Natural killer cell (primary cell): ENCODE measurements around the gene DYSF. TPM values are rescaled to one million over a fixed set of nuclear protein-coding genes. Genes with fewer than 3 reads are reported as not detected.

Experiments
- ATAC-seq, 3 donors: fragments of 150-1000 bp in 2 of 3; fragments of 200-7000 bp in 1 of 3; cut with Tn5 transposase; 1 replicate in 1 of 3; 2 replicates in 2 of 3; pipeline ENCODE4 v1.10.0; 2021; ENCODE audit warnings: mild to moderate bottlenecking in 2 of 3, moderate library complexity in 2 of 3
- DNase-seq, 2 donors: peaks; one replicate each; pipeline versions ENCODE4 v3.0.0 to v3.0.0-alpha.2; 2013 to 2021; ENCODE audit warnings: mixed read lengths in 1 of 2
- H3K27ac ChIP-seq: one replicate; pipeline ENCODE4 v1.5.1; 2013; ENCODE audit warnings: mild to moderate bottlenecking, low read length
- H3K27me3 ChIP-seq: one replicate; pipeline ENCODE4 v1.6.1; 2013; ENCODE audit warnings: low read length; ENCODE audit not compliant: control insufficient read depth, insufficient read depth
- H3K36me3 ChIP-seq: one replicate; pipeline ENCODE4 v1.6.1; 2013; ENCODE audit warnings: low read length; ENCODE audit not compliant: control insufficient read depth, insufficient read depth
- H3K4me1 ChIP-seq: one replicate; pipeline ENCODE4 v1.6.1; 2013; ENCODE audit warnings: low read length; ENCODE audit not compliant: control insufficient read depth, insufficient read depth
- H3K4me3 ChIP-seq: one replicate; pipeline ENCODE4 v1.5.1; 2013; ENCODE audit warnings: low read length
- H3K9me3 ChIP-seq: one replicate; pipeline ENCODE4 v1.6.1; 2013; ENCODE audit warnings: low read length; ENCODE audit not compliant: control insufficient read depth, insufficient read depth
- H3K27ac Mint-ChIP-seq, 2 donors: one replicate each; pipeline ENCODE4 v1.8.0; 2022; ENCODE audit warnings: mild to moderate bottlenecking in 2 of 2, mixed read lengths in 2 of 2, moderate library complexity in 1 of 2
- H3K27me3 Mint-ChIP-seq, 2 donors: one replicate each; pipeline ENCODE4 v1.8.0; 2022; ENCODE audit warnings: low read depth in 2 of 2, mixed read lengths in 2 of 2
- H3K36me3 Mint-ChIP-seq: one replicate; pipeline ENCODE4 v1.8.0; 2022; ENCODE audit warnings: mixed read lengths
- H3K4me1 Mint-ChIP-seq, 2 donors: one replicate each; pipeline ENCODE4 v1.8.0; 2022; ENCODE audit warnings: mixed read lengths in 2 of 2
- H3K4me3 Mint-ChIP-seq: one replicate; pipeline ENCODE4 v1.8.0; 2022; ENCODE audit warnings: mild to moderate bottlenecking, moderate library complexity, mixed read lengths
- H3K9me3 Mint-ChIP-seq, 2 donors: one replicate each; pipeline ENCODE4 v1.8.0; 2022; ENCODE audit warnings: mixed read lengths in 2 of 2
- CTCF ChIP-seq: fragments of 200-600 bp; IDR thresholded peaks from one replicate; pipeline ENCODE4 v1.8.0; 2022; ENCODE audit warnings: antibody characterized with exemption
- WGBS: methylation state at CpG from one replicate; pipeline ENCODE4 v1.1.7; 2013; ENCODE audit warnings: missing lambda C conversion rate; ENCODE audit not compliant: insufficient coverage; 5-methylcytosine and 5-hydroxymethylcytosine counted together
- intact Hi-C: fragments of 100-400 bp; cut with micrococcal nuclease; formaldehyde crosslinking; loops from one replicate; pipeline ENCODE4 v1.14.2; 2022
- total RNA-seq, 4 donors: library from RNA; stranded (reverse); fragments of 120-200 nt in 1 of 4; gene quantifications; one replicate each; pipeline versions ENCODE4 v1.2.3 to v1.2.4, GENCODE V29; 2013 to 2022

The DYSF gene
- total RNA-seq, 3 donors from 2014 or later (not counting 1 experiment from before 2014, with no cell fraction given): 11.4 to 19.5 (median 12.4) TPM

DNA sequence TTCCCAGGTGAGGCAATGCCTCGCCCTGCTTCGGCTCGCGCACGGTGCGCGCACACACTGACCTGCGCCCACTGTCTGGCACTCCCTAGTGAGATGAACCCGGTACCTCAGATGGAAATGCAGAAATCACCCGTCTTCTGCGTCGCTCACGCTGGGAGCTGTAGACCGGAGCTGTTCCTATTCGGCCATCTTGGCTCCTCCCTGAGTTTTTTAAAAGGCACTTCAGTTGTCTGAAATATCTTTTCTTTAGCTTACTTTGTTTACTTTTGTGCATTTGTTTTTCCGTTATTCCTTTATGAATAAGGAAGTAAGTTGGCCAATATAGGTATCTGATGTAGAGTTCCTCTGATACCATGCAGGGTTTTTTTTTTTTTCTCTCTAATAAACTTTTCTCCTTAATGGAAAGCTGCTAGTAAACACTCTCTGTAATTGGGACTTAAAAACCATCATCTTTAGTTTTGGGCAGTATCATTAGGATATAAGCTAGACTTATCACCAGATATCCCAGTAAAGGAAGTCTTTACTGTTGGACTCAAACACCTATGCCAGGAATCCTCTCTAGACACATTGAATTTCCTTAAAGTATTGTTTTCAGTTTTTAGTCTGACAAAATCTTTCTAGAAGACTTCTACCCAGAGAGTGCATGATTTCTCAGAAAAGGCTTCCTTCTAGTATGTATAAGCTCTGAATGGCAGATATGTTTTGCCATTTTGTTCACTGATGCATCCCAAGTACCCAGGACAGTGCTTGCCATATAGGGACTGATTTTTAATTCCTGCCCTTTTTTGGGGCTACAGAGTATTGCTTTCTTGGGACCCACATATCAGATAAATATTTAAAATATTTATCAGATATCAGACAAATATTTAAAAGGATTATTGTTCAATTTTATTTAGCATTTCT lies 35.8 kb upstream of the DYSF start:
- WGBS: 31% methylated on average over 6 of the region's 16 CpGs
- ATAC-seq (peak; percentile 43 to 59 (median 59)), DNase-seq (peak in 1 of 2 donors; percentile 58)
- Mint-ChIP-seq H3K4me3 (peak overlapping the region; percentile 95), H3K9me3 (no peaks in the 10 kb centered on the region), H3K36me3 (peaks cover 2% of the 10 kb centered on the region), H3K27ac (peak overlapping the region; percentile 90), H3K27me3 (no peaks in the 10 kb centered on the region), H3K4me1 (peaks cover 6 to 10% of the 10 kb centered on the region in 2 donors)
- intact Hi-C loops: no loop called here
- Histone ChIP-seq H3K27me3 (no peaks in the 10 kb centered on the region), H3K27ac (peak overlapping the region; percentile 64), H3K4me3 (peak overlapping the region; percentile 28), H3K9me3 (no peaks in the 10 kb centered on the region), H3K36me3 (peaks cover 9% of the 10 kb centered on the region), H3K4me1 (peaks cover 2% of the 10 kb centered on the region)
- TF ChIP-seq CTCF: no peak

DNA sequence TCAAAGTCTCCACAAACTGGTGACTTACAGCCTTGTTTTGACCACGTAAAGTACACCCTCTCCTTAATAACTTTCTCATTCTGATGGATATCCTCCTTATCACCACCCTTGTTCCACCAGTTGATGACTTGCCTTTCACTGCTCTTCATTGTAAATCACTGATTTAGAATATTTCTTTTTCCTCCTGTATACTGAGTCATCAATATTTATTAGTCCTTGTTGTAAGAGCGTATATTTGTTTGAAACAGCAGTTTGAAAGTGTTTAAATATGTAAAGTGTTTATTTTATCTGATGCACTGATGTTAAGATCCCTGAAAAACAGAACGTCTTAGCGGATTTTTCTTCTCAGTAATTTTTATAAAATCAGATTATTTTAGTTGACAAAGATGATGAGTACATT lies 34.2 kb upstream of the DYSF start:
- Histone ChIP-seq H3K9me3 (no peaks in the 10 kb centered on the region), H3K36me3 (peaks cover 24% of the 10 kb centered on the region), H3K27me3 (no peaks in the 10 kb centered on the region), H3K27ac (no peak overlapping the region), H3K4me1 (peaks cover 2% of the 10 kb centered on the region), H3K4me3 (no peak overlapping the region)
- intact Hi-C loops: no loop called here
- ATAC-seq (no peak), DNase-seq (no peak)
- Mint-ChIP-seq H3K36me3 (peaks cover 13% of the 10 kb centered on the region), H3K9me3 (no peaks in the 10 kb centered on the region), H3K27ac (peak overlapping the region in 1 of 2 donors; percentile 17), H3K4me3 (no peak overlapping the region), H3K27me3 (no peaks in the 10 kb centered on the region), H3K4me1 (peaks cover 6 to 10% of the 10 kb centered on the region in 2 donors)
- WGBS: 100% methylated on average over 1 of the region's 4 CpGs
- TF ChIP-seq CTCF: no peak

DNA sequence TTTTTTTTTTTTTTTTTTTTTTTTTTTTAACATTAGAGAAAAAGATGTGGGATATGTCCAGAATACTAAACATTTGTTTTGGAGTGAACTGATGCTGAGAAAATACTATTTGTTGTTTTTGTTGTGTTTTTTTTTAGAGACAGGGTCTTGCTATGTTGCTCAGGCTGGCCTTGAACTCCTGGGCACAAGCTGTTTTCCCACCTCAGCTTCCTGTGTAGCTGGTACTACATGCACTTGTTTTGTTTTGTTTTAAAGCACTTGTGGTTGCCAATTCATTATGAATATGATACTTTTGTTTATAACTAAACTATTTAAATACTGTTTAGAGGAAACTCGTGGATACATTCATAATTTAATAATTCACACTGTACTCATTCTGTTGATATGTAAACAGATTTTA lies 33.4 kb upstream of the DYSF start:
- no CpG with 5 or more reads among the region's 1 CpG for WGBS
- Mint-ChIP-seq H3K27me3 (no peaks in the 10 kb centered on the region), H3K36me3 (peaks cover 13% of the 10 kb centered on the region), H3K27ac (no peak overlapping the region), H3K9me3 (no peaks in the 10 kb centered on the region), H3K4me1 (peaks cover 6 to 10% of the 10 kb centered on the region in 2 donors), H3K4me3 (no peak overlapping the region)
- no peaks in the 10 kb centered on the region for H3K27me3 ChIP-seq
- no peaks in the 10 kb centered on the region for H3K9me3 ChIP-seq
- intact Hi-C loops: no loop called here
- H3K36me3 ChIP-seq: peaks cover 29% of the 10 kb centered on the region
- H3K4me3 ChIP-seq: no peak overlapping the region
- ATAC-seq (no peak), DNase-seq (peak in 1 of 2 donors; percentile 8)
- H3K4me1 ChIP-seq: peaks cover 2% of the 10 kb centered on the region
- H3K27ac ChIP-seq: no peak overlapping the region
- TF ChIP-seq CTCF: no peak
